Measurements from ENCODE around the gene GREB1L. TPM values are rescaled to one million over a fixed set of nuclear protein-coding genes. Genes with fewer than 3 reads are reported as not detected.

GREB1L gene
- total and polyA plus RNA-seq, 2 donors (not counting 1 experiment from before 2014, with no cell fraction given) = 0.33 to 0.41 TPM

- Histone ChIP-seq H3K4me1 (ENCODE audit: control insufficient read depth, extremely low read depth, insufficient read depth, low read length) (no peaks in the 10 kb centered on the region), H4K20me1 (ENCODE audit: control insufficient read depth, extremely low read depth, insufficient read depth, low read length) (no peaks in the 10 kb centered on the region), H3K27ac (ENCODE audit: insufficient read depth, low read length) (no peak overlapping the region), H3K79me2 (ENCODE audit: control insufficient read depth, insufficient read depth, low read length) (no peaks in the 10 kb centered on the region), H3K9ac (ENCODE audit: insufficient read depth, low read length) (no peak overlapping the region), H3K36me3 (ENCODE audit: control insufficient read depth, insufficient read depth, low read length) (no peaks in the 10 kb centered on the region), H3K9me3 (ENCODE audit: control insufficient read depth, insufficient read depth, low read depth, low read length) (no peaks in the 10 kb centered on the region), H3K4me3 (replicated peaks in 1 of 4; ENCODE audit: control extremely low read depth in 1 of 4, insufficient read depth in 1 of 4, low read depth in 3 of 4, low read length in 4 of 4) (no peak overlapping the region), H2AFZ (ENCODE audit: low read length) (no peak overlapping the region), H3K4me2 (ENCODE audit: extremely low read depth, insufficient read depth, low read length) (no peak overlapping the region), H3K27me3 (ENCODE audit: control insufficient read depth, insufficient read depth, low read length) (peaks cover 3% of the 10 kb centered on the region)
- no peak for DNase-seq (ENCODE audit: low read depth in 2 of 2)
- TF ChIP-seq EZH2 (IDR thresholded peaks at IDR 0.05; ENCODE audit: low read length, missing control alignments) (no peak), CTCF (conservative IDR thresholded peaks at IDR 0.05 in 1 of 2, IDR thresholded peaks at IDR 0.05 in 1 of 2; ENCODE audit: low read depth in 1 of 2, low read length in 2 of 2) (no peak)
Measured at GRCh38 chr18:21305621-21306020, 63.6 kb downstream of the GREB1L start.

GRCh38 chr18:21306368-21306767 lies 64.3 kb downstream of the GREB1L start:
- H3K36me3 ChIP-seq (ENCODE audit: control insufficient read depth, insufficient read depth, low read length) = no peaks in the 10 kb centered on the region
- TF ChIP-seq EZH2 (IDR thresholded peaks at IDR 0.05; ENCODE audit: low read length, missing control alignments) = no peak
- TF ChIP-seq CTCF (conservative IDR thresholded peaks at IDR 0.05 in 1 of 2, IDR thresholded peaks at IDR 0.05 in 1 of 2; ENCODE audit: low read depth in 1 of 2, low read length in 2 of 2) = no peak

GRCh38 chr18:21307578-21307977 lies 65.5 kb downstream of the GREB1L start:
- no peaks in the 10 kb centered on the region for H3K36me3 ChIP-seq (ENCODE audit: control insufficient read depth, insufficient read depth, low read length)
- H3K9ac ChIP-seq (ENCODE audit: insufficient read depth, low read length) = no peak overlapping the region
- DNase-seq (ENCODE audit: low read depth in 2 of 2) = no peak
- no peak overlapping the region for H3K27ac ChIP-seq (ENCODE audit: insufficient read depth, low read length)
- no peaks in the 10 kb centered on the region for H3K4me1 ChIP-seq (ENCODE audit: control insufficient read depth, extremely low read depth, insufficient read depth, low read length)
- no peak overlapping the region for H2AFZ ChIP-seq (ENCODE audit: low read length)
- TF ChIP-seq EZH2 (IDR thresholded peaks at IDR 0.05; ENCODE audit: low read length, missing control alignments) (no peak), CTCF (conservative IDR thresholded peaks at IDR 0.05 in 1 of 2, IDR thresholded peaks at IDR 0.05 in 1 of 2; ENCODE audit: low read depth in 1 of 2, low read length in 2 of 2) (no peak)
- no peaks in the 10 kb centered on the region for H3K27me3 ChIP-seq (ENCODE audit: control insufficient read depth, insufficient read depth, low read length)
- no peak overlapping the region for H3K4me2 ChIP-seq (ENCODE audit: extremely low read depth, insufficient read depth, low read length)
- H3K4me3 ChIP-seq (replicated peaks in 1 of 4; ENCODE audit: control extremely low read depth in 1 of 4, insufficient read depth in 1 of 4, low read depth in 3 of 4, low read length in 4 of 4) = no peak overlapping the region
- H3K9me3 ChIP-seq (ENCODE audit: control insufficient read depth, insufficient read depth, low read depth, low read length) = no peaks in the 10 kb centered on the region
- no peaks in the 10 kb centered on the region for H4K20me1 ChIP-seq (ENCODE audit: control insufficient read depth, extremely low read depth, insufficient read depth, low read length)
- H3K79me2 ChIP-seq (ENCODE audit: control insufficient read depth, insufficient read depth, low read length) = no peaks in the 10 kb centered on the region

More at GRCh38 chr18:21306368-21306767, 64.3 kb downstream of the GREB1L start:
- Histone ChIP-seq H3K4me3 (replicated peaks in 1 of 4; ENCODE audit: control extremely low read depth in 1 of 4, insufficient read depth in 1 of 4, low read depth in 3 of 4, low read length in 4 of 4) (no peak overlapping the region), H2AFZ (ENCODE audit: low read length) (no peak overlapping the region), H3K4me1 (ENCODE audit: control insufficient read depth, extremely low read depth, insufficient read depth, low read length) (no peaks in the 10 kb centered on the region), H4K20me1 (ENCODE audit: control insufficient read depth, extremely low read depth, insufficient read depth, low read length) (no peaks in the 10 kb centered on the region), H3K27me3 (ENCODE audit: control insufficient read depth, insufficient read depth, low read length) (no peaks in the 10 kb centered on the region), H3K9ac (ENCODE audit: insufficient read depth, low read length) (no peak overlapping the region), H3K4me2 (ENCODE audit: extremely low read depth, insufficient read depth, low read length) (no peak overlapping the region), H3K27ac (ENCODE audit: insufficient read depth, low read length) (no peak overlapping the region), H3K9me3 (ENCODE audit: control insufficient read depth, insufficient read depth, low read depth, low read length) (no peaks in the 10 kb centered on the region), H3K79me2 (ENCODE audit: control insufficient read depth, insufficient read depth, low read length) (no peaks in the 10 kb centered on the region)
- no peak for DNase-seq (ENCODE audit: low read depth in 2 of 2)

All from fibroblast of lung (primary cell).